ENCODE results near the gene PCNX2.
A peak's percentile ranks its signal among the peaks of the same experiment; 100 is the strongest.

Gene PCNX2

DNA sequence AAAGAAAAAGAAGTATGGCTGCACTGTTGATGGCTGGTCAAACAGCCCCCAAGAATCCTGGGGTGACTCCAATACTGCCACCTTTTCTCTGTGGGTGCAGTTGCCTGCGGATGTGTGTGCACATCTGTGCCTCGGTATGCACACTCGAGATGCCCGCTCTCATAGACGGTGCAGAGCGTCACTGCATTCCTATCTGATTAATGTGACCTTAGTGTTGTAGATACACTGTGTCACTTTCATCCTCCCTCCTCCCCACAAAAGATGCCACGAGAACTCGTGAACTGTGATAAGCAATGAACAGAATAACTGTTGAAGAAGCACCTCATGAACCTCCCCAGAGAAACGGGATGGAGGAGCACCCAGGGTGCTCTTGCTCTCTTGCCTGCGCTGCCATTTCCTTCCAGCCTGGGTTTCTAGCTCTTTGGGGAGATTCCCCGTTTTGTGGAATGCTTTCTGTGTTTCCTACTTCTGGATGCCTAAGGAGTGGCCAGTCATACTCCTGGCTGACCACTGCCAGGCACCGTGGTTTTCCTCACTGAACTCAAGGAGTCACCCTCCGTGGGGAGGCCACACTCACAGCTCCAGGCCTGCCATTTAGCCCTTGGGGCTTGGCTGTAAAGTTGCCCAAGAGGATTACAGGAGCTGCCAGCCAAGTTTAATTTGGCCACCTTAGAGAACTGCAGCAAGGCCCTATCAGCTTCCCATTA lies 313.1 kb downstream of the PCNX2 start:
- no peak for DNase-seq

DNA sequence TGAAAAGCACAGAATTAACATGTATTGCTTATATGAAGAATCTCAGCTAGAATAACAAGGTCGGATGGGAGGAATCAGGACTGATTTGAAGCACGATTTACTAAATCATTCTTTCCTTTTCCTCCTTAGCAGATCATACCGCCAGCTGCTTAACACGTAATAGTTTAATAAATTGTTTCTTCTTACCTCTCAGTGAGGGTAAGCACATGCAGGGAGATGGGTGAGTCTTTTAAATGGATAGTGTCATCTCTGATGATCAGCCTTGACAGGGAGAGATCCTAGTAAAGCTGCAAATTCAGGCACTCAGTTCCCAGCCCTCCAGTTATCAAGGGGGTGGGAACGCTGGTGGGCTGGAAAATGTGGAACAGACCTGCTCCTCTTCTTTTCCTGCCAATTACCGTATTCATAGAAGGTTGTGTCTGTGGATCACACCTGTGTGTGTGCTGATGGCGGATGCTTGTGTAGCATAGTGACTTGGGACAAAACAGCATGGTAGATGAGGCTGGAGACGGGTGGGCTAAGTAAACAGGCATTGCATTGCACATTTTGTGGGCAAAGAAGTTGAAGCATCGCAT lies 314.5 kb downstream of the PCNX2 start:
- DNase-seq, result no peak

DNA sequence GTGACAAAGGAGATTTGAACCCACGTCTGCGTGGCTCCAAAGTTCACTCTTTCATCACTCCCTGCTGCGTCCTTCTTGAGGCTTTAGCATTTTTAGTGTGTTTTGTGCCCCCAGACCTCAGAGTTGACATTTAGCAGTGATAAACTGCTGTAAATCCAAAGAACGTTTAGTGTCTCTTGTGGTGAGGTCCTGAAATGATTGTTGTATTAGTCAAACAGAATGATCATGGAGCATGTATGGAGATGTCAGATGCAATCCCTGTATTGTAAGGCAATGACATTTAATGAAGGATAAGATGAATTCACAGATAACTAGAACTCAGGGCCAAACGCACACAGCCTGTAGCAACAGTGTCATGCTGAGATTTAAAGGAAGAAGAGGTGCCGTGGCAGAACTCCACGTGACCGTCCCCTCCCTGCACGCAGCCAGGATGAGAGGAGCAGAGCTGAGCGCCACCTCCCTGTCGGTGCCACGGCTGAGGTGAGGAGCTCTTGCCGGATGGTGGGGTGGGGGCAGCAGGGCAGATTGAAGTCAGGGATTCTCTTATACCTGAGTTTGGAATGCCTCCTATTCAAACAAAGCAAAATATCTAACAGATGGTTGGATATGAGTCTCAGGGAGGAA lies 315.1 kb downstream of the PCNX2 start:
- DNase-seq, result no peak

DNA sequence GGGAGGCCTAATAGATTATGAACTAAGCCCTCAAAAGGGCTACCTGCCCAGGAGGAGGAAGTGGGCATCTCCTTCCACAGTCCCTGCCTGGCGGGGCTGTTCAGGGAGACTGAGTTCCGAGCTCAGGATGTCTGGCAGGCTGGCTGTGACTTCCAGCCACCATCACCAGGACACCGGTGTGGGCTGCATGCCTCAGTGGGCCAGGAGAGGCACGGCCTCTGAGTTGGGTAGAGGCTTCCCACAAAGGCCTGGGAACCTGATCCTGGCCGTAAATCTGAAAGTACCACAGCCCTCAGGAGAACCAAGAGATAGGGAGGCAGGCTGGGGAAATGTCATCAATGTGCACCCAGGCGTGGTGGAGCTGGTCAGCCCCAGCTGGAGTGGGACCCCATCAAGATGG lies 316.0 kb downstream of the PCNX2 start:
- DNase-seq, result no peak

DNA sequence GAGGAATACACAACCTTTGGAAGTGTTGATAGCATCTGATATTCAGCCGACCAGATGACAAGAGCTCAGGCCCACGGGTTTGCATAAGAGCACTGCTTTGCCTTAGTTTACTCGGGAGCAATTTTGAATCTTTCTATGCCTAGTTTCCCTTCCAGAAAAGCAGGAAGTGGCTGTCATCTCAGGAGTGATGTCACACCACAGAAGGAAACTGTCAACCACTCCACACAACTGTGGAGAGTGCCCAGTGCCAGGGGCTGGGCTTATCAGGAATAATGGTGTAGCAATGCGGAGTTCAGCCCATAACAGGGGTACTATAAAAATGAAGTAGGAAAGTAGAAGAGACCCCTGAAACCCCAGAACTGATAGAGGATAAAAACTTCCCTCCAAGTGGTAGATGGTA lies 316.7 kb downstream of the PCNX2 start:
- DNase-seq, result peak; percentile 43 to 53 (median 49)

DNA sequence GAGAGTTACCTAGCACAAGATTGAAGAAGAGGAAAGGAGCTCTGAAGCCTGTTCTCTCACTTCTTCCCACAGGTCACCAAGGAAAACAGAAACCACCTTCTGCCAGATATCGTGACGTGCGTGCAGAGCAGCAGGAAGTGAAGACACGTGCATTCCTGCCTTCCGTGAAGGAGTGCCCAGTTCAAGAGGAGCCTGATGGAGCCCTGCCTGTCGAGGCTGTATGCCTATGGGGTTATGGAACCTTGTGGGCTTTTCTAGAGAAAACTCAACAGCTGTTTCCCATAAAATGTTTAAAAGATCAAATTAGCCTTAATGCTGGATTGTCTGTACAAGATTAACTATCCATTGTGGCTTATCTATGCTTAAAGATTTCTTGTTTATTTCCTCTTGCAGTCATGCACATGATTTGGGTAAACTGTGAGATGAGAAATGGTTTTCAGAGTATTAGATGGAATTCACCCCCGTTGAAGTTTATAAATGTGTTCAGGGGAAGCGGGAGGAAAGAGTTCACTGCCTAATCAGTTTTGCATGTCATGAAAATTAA lies 317.4 kb downstream of the PCNX2 start:
- peak in 2 of 3 donors; percentile 11 to 29 for DNase-seq

DNA sequence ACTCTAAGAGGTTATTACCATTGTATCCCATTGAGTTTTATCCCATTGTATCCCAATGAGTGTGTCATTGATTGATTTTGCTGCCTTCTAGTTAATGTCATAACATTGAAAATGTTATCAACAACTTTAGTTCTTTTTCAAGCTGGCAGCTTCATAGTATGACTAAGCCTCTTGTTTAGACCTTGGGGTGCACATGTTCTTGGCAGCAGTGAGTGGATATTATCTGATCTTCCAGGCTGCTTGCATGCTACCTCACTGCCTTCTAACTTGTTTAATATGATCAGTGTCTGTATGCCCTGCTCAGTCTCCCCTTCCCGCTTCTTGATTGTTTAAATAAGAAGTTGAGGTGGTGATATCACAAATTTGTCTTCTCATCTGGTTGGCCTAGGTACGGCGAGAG lies 320.6 kb downstream of the PCNX2 start:
- no peak for DNase-seq

DNA sequence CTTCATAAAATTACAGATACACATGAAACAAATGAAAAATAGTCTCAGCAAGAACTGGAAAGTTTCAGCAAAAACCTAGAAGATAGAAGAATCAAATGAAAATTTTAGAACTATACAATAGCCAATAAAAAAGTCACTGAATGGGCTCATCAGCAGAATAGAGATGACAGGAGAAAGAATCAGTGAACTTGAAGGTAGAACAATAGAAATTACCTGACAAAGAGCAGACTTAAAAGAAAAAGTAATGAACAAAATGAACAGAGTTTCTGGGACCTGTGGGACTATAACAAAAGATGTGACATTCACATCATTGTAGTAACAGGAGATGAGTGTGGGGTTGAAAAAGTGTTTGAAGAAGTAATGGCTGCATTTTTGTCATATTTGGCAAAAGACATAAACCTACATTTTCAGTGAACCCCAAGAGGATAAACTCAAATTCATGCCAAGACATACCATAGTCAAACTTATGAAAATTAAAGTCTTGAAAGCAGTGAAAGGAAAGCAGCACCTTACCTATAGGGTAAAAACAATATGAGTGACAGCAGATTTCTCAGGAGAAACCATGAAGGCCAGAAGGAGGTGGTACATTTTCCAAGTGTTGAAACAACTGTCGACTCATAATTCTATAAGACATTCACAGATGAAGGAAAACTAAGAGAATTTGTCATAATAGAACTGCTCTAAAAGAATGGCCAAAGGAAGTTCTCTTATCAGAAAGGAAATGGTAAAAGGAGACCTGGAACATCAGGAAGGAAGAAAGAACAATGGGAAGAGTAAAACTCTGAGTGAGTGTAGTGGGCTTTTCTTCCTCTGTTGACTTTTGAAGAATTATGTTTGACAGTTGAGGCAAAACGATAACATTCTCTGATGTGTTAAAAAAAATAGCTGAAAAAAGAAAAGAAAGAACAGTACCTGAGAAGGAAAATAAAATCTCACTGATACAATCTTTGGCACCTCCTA lies 321.6 kb downstream of the PCNX2 start:
- no peak for DNase-seq

DNA sequence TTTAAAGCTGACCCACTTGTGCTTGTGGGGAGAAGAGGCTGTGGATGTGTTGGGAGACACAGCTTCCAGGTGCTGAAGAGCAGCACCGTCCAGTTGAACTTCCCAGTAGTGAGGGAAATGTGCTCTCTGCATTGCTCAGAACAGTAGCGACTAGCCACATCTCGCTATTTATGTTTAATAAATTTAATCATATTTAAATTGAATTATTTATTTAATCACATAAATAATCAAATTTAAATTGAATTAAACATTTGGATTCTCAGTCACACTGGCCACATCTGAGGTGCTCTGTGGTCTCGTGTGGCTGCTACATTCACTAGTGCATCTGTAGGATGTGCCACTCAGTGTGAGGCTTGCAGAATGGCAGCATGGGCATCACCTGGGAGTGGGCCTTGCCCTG lies 325.0 kb downstream of the PCNX2 start:
- no peak for DNase-seq

DNA sequence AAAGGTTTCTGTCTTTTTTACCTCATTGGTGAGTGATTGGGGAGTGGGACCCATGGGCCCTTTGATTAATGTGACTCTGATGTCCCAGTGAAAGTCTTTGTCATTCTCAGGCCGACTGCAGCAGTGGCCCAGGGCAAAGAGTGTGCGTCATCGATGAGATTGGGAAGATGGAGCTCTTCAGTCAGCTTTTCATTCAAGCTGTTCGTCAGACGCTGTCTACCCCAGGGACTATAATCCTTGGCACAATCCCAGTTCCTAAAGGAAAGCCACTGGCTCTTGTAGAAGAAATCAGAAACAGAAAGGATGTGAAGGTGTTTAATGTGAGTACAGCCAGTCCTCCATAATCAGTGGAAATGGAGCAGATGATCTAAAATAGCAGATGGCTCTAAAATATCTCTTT lies 325.7 kb downstream of the PCNX2 start:
- no peak for DNase-seq

DNA sequence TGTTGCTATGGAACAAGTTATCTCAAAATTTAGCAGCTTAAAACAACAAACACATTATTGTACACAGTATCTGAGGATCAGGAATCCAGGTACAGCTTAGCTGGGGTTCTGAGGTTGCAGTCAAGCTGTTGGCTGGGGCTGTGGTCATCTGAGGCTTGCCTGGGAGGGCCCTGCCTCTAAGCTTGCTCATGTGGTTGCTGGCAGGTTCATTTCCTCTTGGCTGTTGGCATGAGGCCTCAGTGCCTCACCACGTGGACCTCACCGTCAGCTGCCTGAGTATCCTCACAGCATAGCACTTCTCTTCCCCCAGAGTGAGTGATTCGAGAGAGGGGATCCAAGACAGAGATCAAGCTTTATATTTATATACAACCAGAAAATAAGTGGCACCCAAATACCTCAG lies 326.6 kb downstream of the PCNX2 start:
- peak in 2 of 3 donors; percentile 29 to 31 for DNase-seq

DNA sequence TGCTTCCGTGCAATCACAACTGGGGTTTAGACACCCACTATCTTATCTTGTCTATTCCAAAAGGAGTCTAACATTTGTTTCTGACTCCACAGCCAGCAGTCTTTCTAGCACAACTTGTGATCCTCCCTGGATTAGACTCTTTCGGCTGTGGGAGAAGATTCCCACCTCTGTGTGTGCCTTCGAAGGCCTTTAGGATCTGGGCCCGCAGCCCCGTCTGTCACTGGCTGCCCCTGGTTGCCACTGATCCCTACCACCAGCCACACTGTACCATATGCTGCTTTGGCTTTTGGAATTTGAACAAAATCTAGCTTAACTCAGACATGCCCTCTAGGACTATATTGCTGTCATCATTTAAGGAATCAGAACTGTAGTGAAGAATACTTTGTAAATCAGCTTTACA lies 327.1 kb downstream of the PCNX2 start:
- no peak for DNase-seq

DNA sequence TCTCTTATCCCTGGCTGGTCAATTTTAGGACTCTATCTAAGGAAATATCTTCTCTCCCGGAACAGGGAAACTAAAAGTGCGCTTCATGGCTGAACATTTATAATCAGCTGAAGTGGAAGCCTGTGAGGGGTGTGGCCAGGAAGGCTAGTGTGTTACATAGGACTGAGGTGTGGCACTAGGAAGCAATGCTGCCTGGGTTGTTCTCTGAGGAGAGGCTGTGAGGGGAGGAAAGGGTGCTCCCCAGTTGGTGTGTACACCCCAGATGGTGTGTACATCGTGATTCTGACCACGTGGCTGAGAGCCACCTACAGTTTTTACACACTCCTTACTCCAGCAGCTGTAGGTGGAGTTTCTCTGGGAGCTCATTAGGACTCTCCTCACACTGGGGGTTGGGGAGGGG lies 328.9 kb downstream of the PCNX2 start:
- no peak for DNase-seq

DNA sequence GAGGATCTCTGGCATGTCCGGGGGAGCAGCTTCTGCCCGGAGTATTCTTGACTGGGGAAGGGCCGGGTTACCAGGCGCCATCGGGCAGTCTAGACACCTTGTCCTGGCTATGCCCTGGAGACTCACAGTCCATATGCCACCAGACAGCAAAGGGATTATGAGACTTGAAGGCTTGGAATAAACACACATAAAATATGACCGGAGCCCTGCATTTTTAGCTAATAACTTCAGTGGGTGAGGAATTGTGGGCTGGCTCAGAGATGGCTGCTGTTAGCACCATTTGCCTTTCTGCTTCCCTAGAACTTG lies 329.7 kb downstream of the PCNX2 start:
- DNase-seq, result no peak

DNA sequence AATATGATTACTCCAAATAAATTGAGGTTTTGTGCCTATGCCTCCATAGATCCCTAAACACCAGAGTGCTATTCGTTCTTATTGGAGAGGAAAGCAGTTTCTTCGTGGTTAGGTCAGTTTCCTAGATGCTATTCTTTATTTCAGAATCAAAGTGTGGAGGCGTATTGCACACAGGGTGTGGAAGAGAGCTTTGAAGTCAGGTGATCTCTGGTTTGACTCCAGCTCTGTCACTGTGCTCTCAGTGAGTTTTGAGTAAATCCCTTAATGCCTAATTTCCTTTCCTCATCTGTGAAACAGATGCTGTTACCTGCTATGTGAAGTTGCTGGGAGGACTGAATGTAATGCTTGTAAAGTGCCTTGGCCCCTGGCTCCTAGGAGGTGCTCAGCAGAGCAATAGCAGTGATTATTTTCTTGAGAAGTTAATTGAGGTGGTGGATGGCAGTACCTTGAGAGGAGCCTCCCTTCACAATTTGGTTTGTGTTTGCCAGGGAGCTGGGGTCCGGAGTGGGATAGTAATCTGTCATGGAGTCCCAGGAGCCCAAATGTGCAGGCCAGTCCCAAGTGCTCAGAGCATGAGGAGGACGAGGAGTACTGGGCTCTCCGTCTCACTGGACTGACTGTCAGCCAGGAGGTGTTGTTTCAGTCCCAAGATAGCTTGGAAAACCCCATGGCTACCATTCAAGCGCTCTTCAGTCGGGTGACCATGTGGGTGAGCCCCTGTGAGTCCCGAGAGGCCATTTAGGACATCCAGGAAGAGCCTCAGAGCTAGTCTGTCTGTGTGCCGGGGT lies 330.2 kb downstream of the PCNX2 start:
- DNase-seq, result peak in 1 of 3 donors; percentile 24

DNA sequence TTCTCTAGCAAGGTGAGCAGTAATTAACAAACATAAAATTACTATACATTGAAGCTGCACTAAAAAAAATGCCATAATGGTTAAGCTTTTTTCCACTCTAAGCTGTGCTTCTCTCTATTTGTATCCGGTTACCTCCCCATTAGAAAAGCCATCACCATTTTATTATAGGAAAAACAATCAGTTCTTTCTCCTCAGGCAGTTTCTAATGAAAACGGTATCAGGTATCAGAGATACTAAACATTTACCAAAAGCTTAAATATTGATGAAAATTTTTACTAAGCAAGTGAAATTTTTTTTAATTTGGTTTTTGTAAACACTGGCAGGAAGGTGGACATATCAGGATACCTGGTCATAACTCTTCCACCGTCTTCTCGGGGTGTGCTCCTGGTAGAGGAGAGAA lies 330.9 kb downstream of the PCNX2 start:
- DNase-seq, result no peak

DNA sequence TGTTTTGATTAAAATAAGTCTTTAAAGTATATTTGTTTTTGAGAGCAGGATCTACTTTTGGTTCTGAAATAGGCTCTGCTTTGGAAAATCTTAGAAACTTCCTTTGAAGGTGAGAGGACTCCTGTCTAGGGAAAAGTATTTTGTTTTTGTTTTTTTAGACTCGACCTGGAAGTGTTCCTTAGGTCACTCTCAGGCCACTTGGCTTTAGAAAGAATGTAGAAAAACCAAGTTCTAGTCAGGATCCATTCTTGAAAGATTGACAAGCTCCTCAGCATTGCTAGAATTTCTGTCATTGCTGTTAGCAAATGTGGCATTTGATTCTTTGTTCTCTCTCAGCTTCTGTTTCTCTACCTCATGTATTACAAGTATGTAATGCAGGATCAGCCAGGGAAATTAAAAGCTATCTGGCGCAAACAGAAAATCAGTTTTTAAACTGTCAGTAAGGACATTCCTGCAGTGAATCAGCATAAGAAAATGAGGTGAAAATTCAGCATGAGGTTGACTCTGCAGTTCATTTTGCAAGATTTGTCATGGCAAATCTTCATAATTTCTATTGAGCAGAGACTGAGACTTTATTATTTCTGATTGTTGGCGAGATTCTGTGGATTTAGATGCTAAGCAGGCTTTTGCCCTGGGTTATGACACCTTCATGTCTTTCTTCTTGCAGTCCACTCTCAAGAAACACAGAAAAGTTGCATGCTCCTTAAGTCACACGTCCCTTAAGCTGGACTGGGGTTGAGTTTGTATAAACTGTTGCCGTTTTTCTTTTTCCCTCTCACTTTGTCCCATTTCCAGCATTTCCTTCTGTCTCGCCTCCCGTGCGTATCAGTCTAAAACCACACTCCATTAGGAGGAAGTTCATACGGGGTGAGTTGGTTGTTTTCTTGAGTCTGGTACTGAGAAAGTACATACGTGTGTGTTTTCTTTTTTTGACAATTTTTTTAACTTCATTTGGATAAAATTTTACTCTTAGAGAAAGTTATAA lies 332.5 kb downstream of the PCNX2 start:
- DNase-seq, result peak; percentile 36 to 49 (median 44)

DNA sequence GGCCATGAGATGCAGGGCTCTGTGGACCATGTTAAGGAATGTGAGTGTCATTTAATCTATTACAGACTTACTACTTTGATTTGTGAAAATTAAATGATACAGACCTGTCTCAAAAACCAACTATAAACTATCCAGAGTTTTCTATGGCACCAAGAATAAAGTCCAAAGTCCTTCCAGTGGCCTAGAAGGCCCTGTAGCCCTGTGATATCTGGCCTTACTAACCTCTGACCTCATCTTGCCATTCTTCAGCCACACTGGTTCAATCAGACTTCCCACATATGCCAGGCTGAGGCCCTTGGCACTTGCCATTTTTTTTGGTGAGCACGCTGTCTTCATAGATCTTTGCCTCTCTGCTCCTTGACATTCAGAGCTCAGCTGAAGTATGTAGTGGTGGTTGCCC lies 337.5 kb downstream of the PCNX2 start:
- no peak for DNase-seq

DNA sequence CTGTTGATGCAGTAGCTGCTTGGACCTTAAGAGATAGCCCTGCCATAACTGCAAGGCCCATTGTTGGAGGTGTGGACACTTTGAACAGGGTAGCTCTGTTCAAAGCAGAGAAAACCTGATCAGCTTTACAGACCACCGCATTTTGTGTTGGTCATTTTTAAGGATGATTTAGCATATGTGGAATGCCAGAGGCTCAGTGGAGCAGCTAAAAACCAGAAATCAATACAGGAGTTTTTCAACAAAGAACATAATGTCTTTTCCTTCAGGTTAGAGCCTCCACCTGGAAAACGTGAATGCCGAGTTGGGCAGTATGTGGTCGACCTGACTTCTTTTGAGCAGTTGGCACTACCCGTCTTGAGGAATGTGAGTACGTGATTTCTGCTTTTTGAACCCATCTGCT lies 339.4 kb downstream of the PCNX2 start:
- no peak for DNase-seq

DNA sequence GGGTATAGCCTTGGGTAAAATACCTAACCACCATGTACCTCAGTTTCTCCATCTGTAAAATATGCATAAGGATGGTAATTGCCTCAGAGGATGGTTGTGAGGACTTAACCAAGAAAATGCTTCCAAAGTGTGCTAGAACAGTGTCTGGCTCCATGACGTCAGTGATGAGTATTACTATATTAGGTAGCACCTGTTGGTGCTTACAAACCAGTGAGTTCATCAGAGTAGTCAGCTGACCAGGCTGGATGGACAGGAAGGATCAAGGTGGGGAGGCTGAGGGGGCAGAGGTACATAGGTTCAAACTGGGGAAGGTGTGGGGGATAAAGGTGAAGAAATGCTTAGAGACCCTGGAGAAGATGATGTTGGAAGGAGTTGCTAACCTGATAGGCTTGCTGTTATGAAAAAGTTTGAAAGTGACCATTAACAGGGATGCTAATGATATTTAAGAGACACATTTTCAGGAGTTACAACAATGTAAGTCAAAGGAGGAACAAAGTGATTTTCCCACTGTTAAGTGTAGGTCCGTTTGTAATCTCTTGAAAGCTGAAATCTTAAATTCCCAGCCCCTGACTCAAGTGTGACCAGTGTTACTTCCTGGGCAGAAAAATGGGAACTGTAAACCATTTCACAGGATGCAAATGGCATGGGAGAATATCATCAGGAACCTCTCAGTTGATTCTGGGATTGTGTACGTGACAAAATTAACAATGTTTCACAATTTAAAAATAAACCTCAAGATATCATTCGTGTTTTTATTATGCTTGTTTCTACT lies 340.7 kb downstream of the PCNX2 start:
- no peak for DNase-seq

All from suppressor macrophage treated with lipopolysaccharide for 1 hour (primary cell).